SK-N-SH treated with all-trans-retinoic acid at 6 μM for 48 hours (cell line): ENCODE data around the gene DAGLA.

Experiments used
- ATAC-seq: fragments of 200-7000 bp; cut with Tn5 transposase; 3 replicates; pipeline ENCODE4 v1.9.1; 2020; ENCODE audit warnings: mild to moderate bottlenecking, moderate library complexity
- BACH2 ChIP-seq: fragments of 250-450 bp; sonication (Bioruptor Pico); IDR thresholded peaks from 2 replicates; pipeline ENCODE4 v1.9.0; 2021; ENCODE audit warnings: mild to moderate bottlenecking, borderline replicate concordance
- CSDC2 ChIP-seq: fragments of 250-450 bp; sonication (Bioruptor Pico); IDR thresholded peaks from 2 replicates; pipeline ENCODE4 v1.5.0; 2020; ENCODE audit warnings: mild to moderate bottlenecking, moderate library complexity
- ESRRG ChIP-seq: fragments of 250-450 bp; sonication (Bioruptor Pico); IDR thresholded peaks from 2 replicates; pipeline ENCODE4 v1.6.1; 2021; ENCODE audit warnings: mild to moderate bottlenecking
- GLIS3 ChIP-seq: fragments of 250-450 bp; sonication (Bioruptor Pico); IDR thresholded peaks from 2 replicates; pipeline ENCODE4 v1.5.0; 2020; ENCODE audit warnings: mild to moderate bottlenecking, moderate library complexity
- ISL1 ChIP-seq: fragments of 250-450 bp; sonication (Bioruptor Pico); IDR thresholded peaks from 2 replicates; pipeline ENCODE4 v2.1.2; 2022; ENCODE audit warnings: mild to moderate bottlenecking, moderate library complexity
- OSR1 ChIP-seq: fragments of 250-450 bp; sonication (Bioruptor Pico); IDR thresholded peaks from 2 replicates; pipeline ENCODE4 v1.8.0; 2022; ENCODE audit warnings: moderate library complexity, mild to moderate bottlenecking, inconsistent platforms
- PPARA ChIP-seq: fragments of 250-450 bp; sonication (Bioruptor Pico); IDR thresholded peaks from 2 replicates; pipeline ENCODE4 v1.5.0; 2020; ENCODE audit warnings: mild to moderate bottlenecking, borderline replicate concordance
- RARB ChIP-seq: fragments of 250-450 bp; sonication (Bioruptor Pico); IDR thresholded peaks from 2 replicates; pipeline ENCODE4 v1.8.0; 2021; ENCODE audit warnings: mild to moderate bottlenecking, moderate library complexity
- SNAI2 ChIP-seq: fragments of 250-450 bp; sonication (Bioruptor Pico); IDR thresholded peaks from 2 replicates; pipeline ENCODE4 v1.5.0; 2020; ENCODE audit warnings: mild to moderate bottlenecking, moderate library complexity
- TCF4 ChIP-seq: fragments of 250-450 bp; sonication (Bioruptor Pico); IDR thresholded peaks from 2 replicates; pipeline ENCODE4 v1.8.0; 2021; ENCODE audit warnings: mild to moderate bottlenecking, moderate library complexity, borderline replicate concordance
- TOX ChIP-seq: fragments of 250-450 bp; sonication (Bioruptor Pico); IDR thresholded peaks from 2 replicates; pipeline ENCODE4 v1.8.0; 2021; ENCODE audit warnings: mild to moderate bottlenecking, moderate library complexity, borderline replicate concordance
- ZC3H10 ChIP-seq: fragments of 250-450 bp; sonication (Bioruptor Pico); IDR thresholded peaks from 2 replicates; pipeline ENCODE4 v1.5.1; 2021; ENCODE audit warnings: mild to moderate bottlenecking, moderate library complexity
- ZFP3 ChIP-seq: fragments of 250-450 bp; sonication (Bioruptor Pico); IDR thresholded peaks from 2 replicates; pipeline ENCODE4 v1.5.0; 2020; ENCODE audit warnings: mild to moderate bottlenecking, moderate library complexity
- ZFP30 ChIP-seq: fragments of 450-650 bp; formaldehyde crosslinking; IDR thresholded peaks from 2 replicates; pipeline ENCODE4 v1.5.0; 2022; ENCODE audit warnings: mild to moderate bottlenecking, moderate library complexity
- ZNF565 ChIP-seq: fragments of 450-650 bp; formaldehyde crosslinking; conservative IDR thresholded peaks from 2 replicates; pipeline ENCODE4 v1.5.0; 2020; ENCODE audit warnings: low read depth, mild to moderate bottlenecking, moderate library complexity
- ZNF70 ChIP-seq: fragments of 450-650 bp; formaldehyde crosslinking; IDR thresholded peaks from 2 replicates; pipeline ENCODE4 v1.5.0; 2020; ENCODE audit warnings: mild to moderate bottlenecking, moderate library complexity
- ZNF8 ChIP-seq: fragments of 450-650 bp; formaldehyde crosslinking; IDR thresholded peaks from 2 replicates; pipeline ENCODE4 v1.5.0; 2020; ENCODE audit warnings: mild to moderate bottlenecking, moderate library complexity
- TF ChIP-seq, protein P1 (sequence below): fragments of 250-450 bp; sonication (Bioruptor Pico); IDR thresholded peaks from 2 replicates; pipeline ENCODE4 v1.5.0; 2020; ENCODE audit warnings: mild to moderate bottlenecking, moderate library complexity
- TF ChIP-seq, protein P2 (sequence below): fragments of 250-450 bp; sonication (Bioruptor Pico); IDR thresholded peaks from 2 replicates; pipeline ENCODE4 v1.5.1; 2020; ENCODE audit warnings: low read depth, mild to moderate bottlenecking, moderate library complexity
- TF ChIP-seq, protein P3 (sequence below): fragments of 250-450 bp; sonication (Bioruptor Pico); IDR thresholded peaks from 2 replicates; pipeline ENCODE4 v1.8.0; 2020; ENCODE audit warnings: mild to moderate bottlenecking, moderate library complexity, borderline replicate concordance
- TF ChIP-seq, protein P4 (sequence below): fragments of 250-450 bp; sonication (Bioruptor Pico); IDR thresholded peaks from 2 replicates; pipeline ENCODE4 v1.8.0; 2021; ENCODE audit warnings: low read depth, mild to moderate bottlenecking, moderate library complexity, borderline replicate concordance
- TF ChIP-seq, protein P5 (sequence below): fragments of 250-450 bp; sonication (Bioruptor Pico); IDR thresholded peaks from 2 replicates; pipeline ENCODE4 v1.5.1; 2021; ENCODE audit warnings: mild to moderate bottlenecking, moderate library complexity

Gene DAGLA

DNA sequence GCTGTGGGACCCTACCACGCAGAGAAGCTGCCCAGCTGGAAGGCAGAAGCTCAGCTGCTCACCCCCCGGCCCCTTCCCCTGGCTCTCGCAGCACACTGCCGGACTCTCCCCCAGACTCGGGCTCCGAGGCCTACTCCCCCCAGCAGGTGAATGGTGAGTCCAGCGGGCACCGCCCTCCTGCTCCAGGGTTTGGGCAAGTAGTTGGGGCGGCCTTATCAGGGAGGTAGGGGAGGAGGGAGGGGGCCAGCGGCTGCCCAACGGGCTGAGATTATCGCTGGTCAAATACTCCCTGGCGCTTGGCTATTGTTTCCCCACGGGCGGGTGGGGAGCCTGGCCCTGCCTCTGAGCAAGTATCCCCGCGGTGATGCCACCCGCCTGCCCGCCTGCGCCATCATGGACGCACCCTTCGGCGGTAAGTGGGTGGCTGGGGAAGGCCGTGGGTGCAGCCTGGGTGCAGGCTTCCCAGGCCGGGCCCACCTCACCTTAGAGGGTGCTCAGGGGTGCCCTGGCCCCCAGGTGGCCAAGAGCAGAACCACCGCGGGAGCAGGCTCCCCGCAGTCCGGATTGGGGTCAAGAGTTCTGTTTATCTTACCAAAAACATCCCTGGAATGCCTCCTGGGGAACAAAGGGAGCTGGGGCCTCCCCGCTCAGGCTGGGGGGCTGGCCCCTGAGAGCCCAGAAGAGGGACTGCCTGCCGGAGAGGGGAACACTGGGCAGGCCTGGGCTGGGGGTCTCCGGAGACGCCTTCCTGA is 89.2 kb downstream of the DAGLA start:
- no peak for TF ChIP-seq SNAI2
- TF ChIP-seq, protein P1, sequence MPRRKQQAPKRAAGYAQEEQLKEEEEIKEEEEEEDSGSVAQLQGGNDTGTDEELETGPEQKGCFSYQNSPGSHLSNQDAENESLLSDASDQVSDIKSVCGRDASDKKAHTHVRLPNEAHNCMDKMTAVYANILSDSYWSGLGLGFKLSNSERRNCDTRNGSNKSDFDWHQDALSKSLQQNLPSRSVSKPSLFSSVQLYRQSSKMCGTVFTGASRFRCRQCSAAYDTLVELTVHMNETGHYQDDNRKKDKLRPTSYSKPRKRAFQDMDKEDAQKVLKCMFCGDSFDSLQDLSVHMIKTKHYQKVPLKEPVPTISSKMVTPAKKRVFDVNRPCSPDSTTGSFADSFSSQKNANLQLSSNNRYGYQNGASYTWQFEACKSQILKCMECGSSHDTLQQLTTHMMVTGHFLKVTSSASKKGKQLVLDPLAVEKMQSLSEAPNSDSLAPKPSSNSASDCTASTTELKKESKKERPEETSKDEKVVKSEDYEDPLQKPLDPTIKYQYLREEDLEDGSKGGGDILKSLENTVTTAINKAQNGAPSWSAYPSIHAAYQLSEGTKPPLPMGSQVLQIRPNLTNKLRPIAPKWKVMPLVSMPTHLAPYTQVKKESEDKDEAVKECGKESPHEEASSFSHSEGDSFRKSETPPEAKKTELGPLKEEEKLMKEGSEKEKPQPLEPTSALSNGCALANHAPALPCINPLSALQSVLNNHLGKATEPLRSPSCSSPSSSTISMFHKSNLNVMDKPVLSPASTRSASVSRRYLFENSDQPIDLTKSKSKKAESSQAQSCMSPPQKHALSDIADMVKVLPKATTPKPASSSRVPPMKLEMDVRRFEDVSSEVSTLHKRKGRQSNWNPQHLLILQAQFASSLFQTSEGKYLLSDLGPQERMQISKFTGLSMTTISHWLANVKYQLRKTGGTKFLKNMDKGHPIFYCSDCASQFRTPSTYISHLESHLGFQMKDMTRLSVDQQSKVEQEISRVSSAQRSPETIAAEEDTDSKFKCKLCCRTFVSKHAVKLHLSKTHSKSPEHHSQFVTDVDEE (CRISPR knock-in tag) = no peak
- TF ChIP-seq, protein P2, sequence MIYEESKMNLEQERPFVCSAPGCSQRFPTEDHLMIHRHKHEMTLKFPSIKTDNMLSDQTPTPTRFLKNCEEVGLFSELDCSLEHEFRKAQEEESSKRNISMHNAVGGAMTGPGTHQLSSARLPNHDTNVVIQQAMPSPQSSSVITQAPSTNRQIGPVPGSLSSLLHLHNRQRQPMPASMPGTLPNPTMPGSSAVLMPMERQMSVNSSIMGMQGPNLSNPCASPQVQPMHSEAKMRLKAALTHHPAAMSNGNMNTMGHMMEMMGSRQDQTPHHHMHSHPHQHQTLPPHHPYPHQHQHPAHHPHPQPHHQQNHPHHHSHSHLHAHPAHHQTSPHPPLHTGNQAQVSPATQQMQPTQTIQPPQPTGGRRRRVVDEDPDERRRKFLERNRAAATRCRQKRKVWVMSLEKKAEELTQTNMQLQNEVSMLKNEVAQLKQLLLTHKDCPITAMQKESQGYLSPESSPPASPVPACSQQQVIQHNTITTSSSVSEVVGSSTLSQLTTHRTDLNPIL (CRISPR knock-in tag) = no peak
- no peak for TF ChIP-seq TCF4 (CRISPR knock-in tag)
- TF ChIP-seq RARB (CRISPR knock-in tag) = no peak
- TF ChIP-seq TOX (CRISPR knock-in tag) = no peak
- no peak for TF ChIP-seq ISL1
- TF ChIP-seq OSR1 (CRISPR knock-in tag) = no peak
- TF ChIP-seq ZFP3 (CRISPR knock-in tag) = no peak
- TF ChIP-seq, protein P3, sequence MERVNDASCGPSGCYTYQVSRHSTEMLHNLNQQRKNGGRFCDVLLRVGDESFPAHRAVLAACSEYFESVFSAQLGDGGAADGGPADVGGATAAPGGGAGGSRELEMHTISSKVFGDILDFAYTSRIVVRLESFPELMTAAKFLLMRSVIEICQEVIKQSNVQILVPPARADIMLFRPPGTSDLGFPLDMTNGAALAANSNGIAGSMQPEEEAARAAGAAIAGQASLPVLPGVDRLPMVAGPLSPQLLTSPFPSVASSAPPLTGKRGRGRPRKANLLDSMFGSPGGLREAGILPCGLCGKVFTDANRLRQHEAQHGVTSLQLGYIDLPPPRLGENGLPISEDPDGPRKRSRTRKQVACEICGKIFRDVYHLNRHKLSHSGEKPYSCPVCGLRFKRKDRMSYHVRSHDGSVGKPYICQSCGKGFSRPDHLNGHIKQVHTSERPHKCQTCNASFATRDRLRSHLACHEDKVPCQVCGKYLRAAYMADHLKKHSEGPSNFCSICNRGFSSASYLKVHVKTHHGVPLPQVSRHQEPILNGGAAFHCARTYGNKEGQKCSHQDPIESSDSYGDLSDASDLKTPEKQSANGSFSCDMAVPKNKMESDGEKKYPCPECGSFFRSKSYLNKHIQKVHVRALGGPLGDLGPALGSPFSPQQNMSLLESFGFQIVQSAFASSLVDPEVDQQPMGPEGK (CRISPR knock-in tag) = no peak
- TF ChIP-seq ZC3H10 (CRISPR knock-in tag) = no peak
- TF ChIP-seq BACH2 (CRISPR knock-in tag) = no peak
- no peak for TF ChIP-seq ZNF70 (CRISPR knock-in tag)
- no peak for TF ChIP-seq ESRRG (CRISPR knock-in tag)
- no peak for TF ChIP-seq GLIS3 (CRISPR knock-in tag)
- TF ChIP-seq, protein P4, sequence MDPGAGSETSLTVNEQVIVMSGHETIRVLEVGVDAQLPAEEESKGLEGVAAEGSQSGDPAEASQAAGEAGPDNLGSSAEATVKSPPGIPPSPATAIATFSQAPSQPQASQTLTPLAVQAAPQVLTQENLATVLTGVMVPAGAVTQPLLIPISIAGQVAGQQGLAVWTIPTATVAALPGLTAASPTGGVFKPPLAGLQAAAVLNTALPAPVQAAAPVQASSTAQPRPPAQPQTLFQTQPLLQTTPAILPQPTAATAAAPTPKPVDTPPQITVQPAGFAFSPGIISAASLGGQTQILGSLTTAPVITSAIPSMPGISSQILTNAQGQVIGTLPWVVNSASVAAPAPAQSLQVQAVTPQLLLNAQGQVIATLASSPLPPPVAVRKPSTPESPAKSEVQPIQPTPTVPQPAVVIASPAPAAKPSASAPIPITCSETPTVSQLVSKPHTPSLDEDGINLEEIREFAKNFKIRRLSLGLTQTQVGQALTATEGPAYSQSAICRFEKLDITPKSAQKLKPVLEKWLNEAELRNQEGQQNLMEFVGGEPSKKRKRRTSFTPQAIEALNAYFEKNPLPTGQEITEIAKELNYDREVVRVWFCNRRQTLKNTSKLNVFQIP (CRISPR knock-in tag) = no peak
- no peak for TF ChIP-seq ZNF565
- no peak for TF ChIP-seq CSDC2
- TF ChIP-seq ZFP30 (CRISPR knock-in tag) = no peak
- TF ChIP-seq PPARA (CRISPR knock-in tag) = no peak
- ATAC-seq = no peak

DNA sequence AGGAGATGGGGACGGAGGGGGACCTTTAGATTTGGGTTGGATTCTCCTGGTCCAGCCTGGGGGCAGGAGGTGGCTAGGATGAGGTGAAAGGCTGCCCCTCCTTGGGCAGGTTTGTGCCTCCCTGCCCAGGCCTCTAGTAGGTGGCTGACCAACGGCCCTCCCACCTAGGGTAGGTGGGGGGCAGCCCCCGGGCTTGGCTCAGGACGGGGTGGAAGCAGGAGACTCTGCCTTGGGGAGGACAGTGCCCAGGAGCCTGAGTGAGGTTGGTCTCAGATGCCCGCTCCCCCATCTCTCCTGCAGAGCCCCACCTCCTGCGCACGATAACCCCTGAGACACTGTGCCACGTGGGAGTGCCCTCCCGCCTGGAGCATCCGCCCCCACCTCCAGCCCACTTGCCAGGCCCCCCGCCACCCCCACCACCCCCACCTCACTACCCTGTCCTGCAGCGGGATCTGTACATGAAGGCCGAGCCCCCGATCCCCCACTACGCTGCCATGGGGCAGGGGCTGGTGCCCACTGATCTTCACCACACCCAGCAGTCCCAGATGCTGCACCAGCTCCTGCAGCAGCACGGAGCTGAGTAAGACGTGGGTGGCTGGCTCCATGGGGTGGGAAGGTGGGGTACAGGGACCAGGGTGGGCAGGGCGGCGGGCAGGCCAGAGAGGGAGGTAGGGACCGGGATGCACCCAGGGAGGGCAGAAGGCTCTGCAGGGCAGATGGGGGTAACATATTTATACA is 89.9 kb downstream of the DAGLA start:
- no peak for ATAC-seq
- TF ChIP-seq, protein P5, sequence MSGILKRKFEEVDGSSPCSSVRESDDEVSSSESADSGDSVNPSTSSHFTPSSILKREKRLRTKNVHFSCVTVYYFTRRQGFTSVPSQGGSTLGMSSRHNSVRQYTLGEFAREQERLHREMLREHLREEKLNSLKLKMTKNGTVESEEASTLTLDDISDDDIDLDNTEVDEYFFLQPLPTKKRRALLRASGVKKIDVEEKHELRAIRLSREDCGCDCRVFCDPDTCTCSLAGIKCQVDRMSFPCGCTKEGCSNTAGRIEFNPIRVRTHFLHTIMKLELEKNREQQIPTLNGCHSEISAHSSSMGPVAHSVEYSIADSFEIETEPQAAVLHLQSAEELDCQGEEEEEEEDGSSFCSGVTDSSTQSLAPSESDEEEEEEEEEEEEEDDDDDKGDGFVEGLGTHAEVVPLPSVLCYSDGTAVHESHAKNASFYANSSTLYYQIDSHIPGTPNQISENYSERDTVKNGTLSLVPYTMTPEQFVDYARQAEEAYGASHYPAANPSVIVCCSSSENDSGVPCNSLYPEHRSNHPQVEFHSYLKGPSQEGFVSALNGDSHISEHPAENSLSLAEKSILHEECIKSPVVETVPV (CRISPR knock-in tag) = no peak
- TF ChIP-seq ZFP30 (CRISPR knock-in tag) = no peak
- TF ChIP-seq ZNF70 (CRISPR knock-in tag) = no peak
- TF ChIP-seq, protein P2 (CRISPR knock-in tag) = no peak
- TF ChIP-seq, protein P1 (CRISPR knock-in tag) = no peak
- TF ChIP-seq SNAI2 = no peak
- TF ChIP-seq ZNF565 = no peak
- no peak for TF ChIP-seq TCF4 (CRISPR knock-in tag)
- no peak for TF ChIP-seq TOX (CRISPR knock-in tag)
- TF ChIP-seq CSDC2 = no peak
- no peak for TF ChIP-seq RARB (CRISPR knock-in tag)
- no peak for TF ChIP-seq ZNF8 (CRISPR knock-in tag)
